HepG2 (cell line): ENCODE data around the gene CNDP1. TPM values are rescaled to one million over a fixed set of nuclear protein-coding genes. Genes with fewer than 3 reads are reported as not detected.

Experiments used
- BCL6 ChIP-seq: IDR thresholded peaks from 2 replicates; pipeline ENCODE4 v1.6.1; 2016; ENCODE audit warnings: missing genetic modification reagents, missing compliant biosample characterization
- HDAC2 ChIP-seq: sonication (generic); formaldehyde crosslinking; IDR thresholded peaks from 2 replicates; pipeline ENCODE4 v1.4.0; 2020; ENCODE audit warnings: missing genetic modification reagents
- HOXA3 ChIP-seq: sonication (generic); formaldehyde crosslinking; IDR thresholded peaks from 2 replicates; pipeline ENCODE4 v1.5.0; 2020; ENCODE audit warnings: missing genetic modification reagents
- ISL2 ChIP-seq: sonication (generic); formaldehyde crosslinking; IDR thresholded peaks from 2 replicates; pipeline ENCODE4 v1.5.0; 2020; ENCODE audit warnings: missing genetic modification reagents
- REXO4 ChIP-seq: sonication (generic); formaldehyde crosslinking; IDR thresholded peaks from 2 replicates; pipeline ENCODE4 v1.8.0; 2022; ENCODE audit warnings: missing genetic modification reagents, mild to moderate bottlenecking, borderline replicate concordance
- SRF ChIP-seq: IDR thresholded peaks from 2 replicates; pipeline ENCODE4 v1.6.1; 2011; ENCODE audit warnings: mild to moderate bottlenecking, low read depth, low read length, moderate library complexity
- ZNF75D ChIP-seq: sonication (generic); formaldehyde crosslinking; IDR thresholded peaks from 2 replicates; pipeline ENCODE4 v1.8.1; 2023; ENCODE audit warnings: missing genetic modification reagents, mild to moderate bottlenecking, borderline replicate concordance
- ZNF782 ChIP-seq: sonication (generic); formaldehyde crosslinking; IDR thresholded peaks from 2 replicates; pipeline ENCODE4 v1.4.0; 2020; ENCODE audit warnings: missing genetic modification reagents, mild to moderate bottlenecking, borderline replicate concordance
- polyA plus RNA-seq, 8 experiments: library from polyadenylated mRNA; depleted of rRNA in 3 of 8; stranded (reverse) in 7 of 8; unstranded in 1 of 8; fragments of >200 nt; fragmentation: Illumina TruSeq in 4 of 8; extraction: Trizol in 4 of 8; gene quantifications; 2 replicates each; pipeline versions ENCODE4 v1.2.1 to v1.2.3, GENCODE V29; 2011 to 2016; ENCODE audit warnings: low read depth in 4 of 8, missing spikeins in 1 of 8, mixed read lengths in 1 of 8; ENCODE audit not compliant: insufficient read depth in 1 of 8
- total RNA-seq, 5 experiments: library from RNA; depleted of rRNA; stranded (reverse); fragments of >200 nt; fragmentation: Illumina TruSeq; extraction: Trizol; gene quantifications; 2 replicates each; pipeline ENCODE4 v1.2.3, GENCODE V29; 2016; ENCODE audit warnings: low read depth in 1 of 5
- TF ChIP-seq, protein P1 (sequence below): sonication (generic); formaldehyde crosslinking; IDR thresholded peaks from 2 replicates; pipeline ENCODE4 v1.4.0; 2020; ENCODE audit warnings: mild to moderate bottlenecking, missing genetic modification reagents
- TF ChIP-seq, protein P2 (sequence below): sonication (generic); formaldehyde crosslinking; IDR thresholded peaks from 2 replicates; pipeline ENCODE4 v1.9.0; 2022; ENCODE audit warnings: missing genetic modification reagents, mild to moderate bottlenecking, borderline replicate concordance
- TF ChIP-seq, protein P3 (sequence below): IDR thresholded peaks from 2 replicates; pipeline ENCODE4 v1.6.1; 2018; ENCODE audit warnings: missing genetic modification reagents
- TF ChIP-seq, protein P4 (sequence below): sonication (generic); formaldehyde crosslinking; IDR thresholded peaks from 2 replicates; pipeline ENCODE4 v1.5.0; 2020; ENCODE audit warnings: mild to moderate bottlenecking, missing genetic modification reagents, moderate library complexity
- TF ChIP-seq, protein P5 (sequence below): sonication (generic); formaldehyde crosslinking; IDR thresholded peaks from 2 replicates; pipeline ENCODE4 v1.4.0; 2020; ENCODE audit warnings: missing genetic modification reagents

Gene CNDP1
- total and polyA plus RNA-seq, 2 of the 13 experiments (the other 11 are each of a cell fraction or from before 2014, with no cell fraction given): 0.01 TPM; not detected in 1

DNA sequence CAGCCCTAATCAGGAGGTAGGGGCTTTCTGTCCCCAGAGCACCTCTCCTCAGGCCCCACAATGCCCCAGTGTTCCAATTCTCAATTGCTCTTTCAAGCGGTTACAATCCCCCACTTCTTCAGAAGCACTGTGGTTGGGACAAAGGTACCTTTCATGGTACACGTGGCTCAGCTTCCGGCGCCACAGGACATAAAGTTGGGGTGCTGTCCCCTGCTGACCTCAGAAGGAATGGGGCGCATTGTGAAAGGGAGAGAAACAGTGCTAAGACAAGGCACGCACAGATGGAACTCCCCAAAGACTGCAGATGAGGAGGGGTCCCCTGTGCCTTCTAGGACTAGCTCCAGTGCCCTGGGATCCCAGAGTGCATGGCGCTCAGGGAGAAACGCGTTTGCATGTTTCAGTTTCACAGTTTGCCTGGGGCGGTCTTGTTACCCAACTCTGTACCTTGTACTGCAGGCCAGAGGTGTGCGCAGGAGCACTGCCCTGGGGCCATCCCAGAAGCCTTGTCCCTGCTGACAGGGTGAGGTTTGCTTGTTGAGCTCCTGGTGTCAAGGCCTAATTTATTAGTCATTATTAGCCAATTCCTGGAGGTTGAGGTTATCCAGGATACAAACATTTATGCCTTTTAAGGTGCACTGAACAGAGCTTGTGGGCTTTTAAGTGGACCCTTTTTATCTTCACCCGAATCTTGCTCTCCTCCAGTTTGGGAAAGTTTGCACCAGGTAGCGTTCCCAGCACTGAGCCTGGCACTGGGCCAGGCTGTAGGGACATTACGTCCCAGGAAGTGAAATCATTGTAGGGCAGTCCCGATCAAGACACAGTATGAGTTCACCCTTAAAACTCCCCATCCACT, 7.6 kb downstream of the CNDP1 start (continued):
- TF ChIP-seq, protein P1, sequence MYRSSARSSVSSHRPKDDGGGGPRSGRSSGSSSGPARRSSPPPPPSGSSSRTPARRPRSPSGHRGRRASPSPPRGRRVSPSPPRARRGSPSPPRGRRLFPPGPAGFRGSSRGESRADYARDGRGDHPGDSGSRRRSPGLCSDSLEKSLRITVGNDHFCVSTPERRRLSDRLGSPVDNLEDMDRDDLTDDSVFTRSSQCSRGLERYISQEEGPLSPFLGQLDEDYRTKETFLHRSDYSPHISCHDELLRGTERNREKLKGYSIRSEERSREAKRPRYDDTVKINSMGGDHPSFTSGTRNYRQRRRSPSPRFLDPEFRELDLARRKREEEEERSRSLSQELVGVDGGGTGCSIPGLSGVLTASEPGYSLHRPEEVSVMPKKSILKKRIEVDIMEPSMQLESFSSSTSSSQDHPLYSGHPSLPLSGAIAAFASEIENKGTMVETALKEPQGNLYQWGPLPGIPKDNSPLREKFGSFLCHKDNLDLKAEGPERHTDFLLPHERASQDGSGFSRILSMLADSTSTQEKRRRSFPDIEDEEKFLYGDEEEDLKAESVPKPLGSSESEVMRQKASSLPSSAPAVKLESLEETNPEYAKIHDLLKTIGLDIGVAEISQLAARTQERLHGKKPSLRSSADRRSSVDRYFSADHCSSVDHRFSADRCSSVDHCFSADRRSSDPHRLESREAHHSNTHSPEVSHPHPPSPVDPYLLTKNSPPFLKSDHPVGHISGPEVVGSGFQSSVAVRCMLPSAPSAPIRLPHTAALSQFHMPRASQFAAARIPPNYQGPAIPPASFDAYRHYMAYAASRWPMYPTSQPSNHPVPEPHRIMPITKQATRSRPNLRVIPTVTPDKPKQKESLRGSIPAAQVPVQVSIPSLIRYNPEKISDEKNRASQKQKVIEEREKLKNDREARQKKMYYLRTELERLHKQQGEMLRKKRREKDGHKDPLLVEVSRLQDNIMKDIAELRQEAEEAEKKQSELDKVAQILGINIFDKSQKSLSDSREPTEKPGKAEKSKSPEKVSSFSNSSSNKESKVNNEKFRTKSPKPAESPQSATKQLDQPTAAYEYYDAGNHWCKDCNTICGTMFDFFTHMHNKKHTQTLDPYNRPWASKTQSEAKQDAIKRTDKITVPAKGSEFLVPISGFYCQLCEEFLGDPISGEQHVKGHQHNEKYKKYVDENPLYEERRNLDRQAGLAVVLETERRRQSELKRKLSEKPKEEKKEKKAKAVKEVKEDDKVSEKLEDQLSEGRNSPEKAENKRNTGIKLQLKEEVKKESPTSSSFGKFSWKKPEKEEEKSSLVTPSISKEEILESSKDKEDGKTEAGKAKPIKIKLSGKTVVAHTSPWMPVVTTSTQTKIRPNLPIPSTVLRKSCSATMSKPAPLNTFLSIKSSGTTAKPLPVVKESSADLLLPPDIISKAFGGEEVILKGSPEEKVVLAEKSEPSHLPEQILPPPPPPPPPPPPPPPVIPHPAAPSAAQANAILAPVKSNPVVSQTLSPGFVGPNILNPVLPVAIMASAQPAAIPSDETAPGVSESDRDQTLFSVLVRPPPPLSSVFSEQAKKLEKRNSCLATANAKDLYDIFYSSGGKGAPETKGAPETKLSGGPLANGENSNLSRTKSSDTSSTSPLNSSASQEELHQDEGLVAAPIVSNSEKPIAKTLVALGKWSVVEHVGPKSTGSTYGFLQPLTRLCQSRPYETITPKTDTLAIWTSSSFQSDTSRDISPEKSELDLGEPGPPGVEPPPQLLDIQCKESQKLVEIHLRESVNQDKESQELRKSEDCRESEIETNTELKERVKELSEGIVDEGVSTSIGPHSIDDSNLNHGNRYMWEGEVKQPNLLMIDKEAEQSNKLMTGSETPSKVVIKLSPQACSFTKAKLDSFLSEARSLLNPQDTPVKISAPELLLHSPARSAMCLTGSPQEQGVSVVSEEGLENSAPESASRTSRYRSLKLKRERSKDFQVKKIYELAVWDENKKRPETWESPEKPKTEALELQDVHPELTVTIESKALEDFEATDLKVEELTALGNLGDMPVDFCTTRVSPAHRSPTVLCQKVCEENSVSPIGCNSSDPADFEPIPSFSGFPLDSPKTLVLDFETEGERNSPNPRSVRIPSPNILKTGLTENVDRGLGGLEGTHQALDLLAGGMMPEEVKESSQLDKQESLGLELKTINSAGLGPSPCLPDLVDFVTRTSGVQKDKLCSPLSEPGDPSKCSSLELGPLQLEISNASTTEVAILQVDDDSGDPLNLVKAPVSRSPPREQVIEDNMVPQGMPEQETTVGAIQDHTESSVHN (CRISPR knock-in tag): peak; percentile 87; the same call in 1 of the 2 replicates
- TF ChIP-seq HDAC2 (peak; percentile 87), SRF (peak; percentile 73; the same call in 1 of the 2 replicates), BCL6 (CRISPR knock-in tag) (peak; percentile 87), ZNF75D (CRISPR knock-in tag) (no peak), ZNF782 (CRISPR knock-in tag) (no peak; the same call in 1 of the 2 replicates), REXO4 (no peak), ISL2 (CRISPR knock-in tag) (peak; percentile 76; the same call in 1 of the 2 replicates), HOXA3 (CRISPR knock-in tag) (peak; percentile 85)
- TF ChIP-seq, protein P2, sequence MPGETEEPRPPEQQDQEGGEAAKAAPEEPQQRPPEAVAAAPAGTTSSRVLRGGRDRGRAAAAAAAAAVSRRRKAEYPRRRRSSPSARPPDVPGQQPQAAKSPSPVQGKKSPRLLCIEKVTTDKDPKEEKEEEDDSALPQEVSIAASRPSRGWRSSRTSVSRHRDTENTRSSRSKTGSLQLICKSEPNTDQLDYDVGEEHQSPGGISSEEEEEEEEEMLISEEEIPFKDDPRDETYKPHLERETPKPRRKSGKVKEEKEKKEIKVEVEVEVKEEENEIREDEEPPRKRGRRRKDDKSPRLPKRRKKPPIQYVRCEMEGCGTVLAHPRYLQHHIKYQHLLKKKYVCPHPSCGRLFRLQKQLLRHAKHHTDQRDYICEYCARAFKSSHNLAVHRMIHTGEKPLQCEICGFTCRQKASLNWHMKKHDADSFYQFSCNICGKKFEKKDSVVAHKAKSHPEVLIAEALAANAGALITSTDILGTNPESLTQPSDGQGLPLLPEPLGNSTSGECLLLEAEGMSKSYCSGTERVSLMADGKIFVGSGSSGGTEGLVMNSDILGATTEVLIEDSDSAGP (CRISPR knock-in tag): peak; percentile 86
- TF ChIP-seq, protein P3, sequence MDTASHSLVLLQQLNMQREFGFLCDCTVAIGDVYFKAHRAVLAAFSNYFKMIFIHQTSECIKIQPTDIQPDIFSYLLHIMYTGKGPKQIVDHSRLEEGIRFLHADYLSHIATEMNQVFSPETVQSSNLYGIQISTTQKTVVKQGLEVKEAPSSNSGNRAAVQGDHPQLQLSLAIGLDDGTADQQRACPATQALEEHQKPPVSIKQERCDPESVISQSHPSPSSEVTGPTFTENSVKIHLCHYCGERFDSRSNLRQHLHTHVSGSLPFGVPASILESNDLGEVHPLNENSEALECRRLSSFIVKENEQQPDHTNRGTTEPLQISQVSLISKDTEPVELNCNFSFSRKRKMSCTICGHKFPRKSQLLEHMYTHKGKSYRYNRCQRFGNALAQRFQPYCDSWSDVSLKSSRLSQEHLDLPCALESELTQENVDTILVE (CRISPR knock-in tag): no peak
- TF ChIP-seq, protein P4, sequence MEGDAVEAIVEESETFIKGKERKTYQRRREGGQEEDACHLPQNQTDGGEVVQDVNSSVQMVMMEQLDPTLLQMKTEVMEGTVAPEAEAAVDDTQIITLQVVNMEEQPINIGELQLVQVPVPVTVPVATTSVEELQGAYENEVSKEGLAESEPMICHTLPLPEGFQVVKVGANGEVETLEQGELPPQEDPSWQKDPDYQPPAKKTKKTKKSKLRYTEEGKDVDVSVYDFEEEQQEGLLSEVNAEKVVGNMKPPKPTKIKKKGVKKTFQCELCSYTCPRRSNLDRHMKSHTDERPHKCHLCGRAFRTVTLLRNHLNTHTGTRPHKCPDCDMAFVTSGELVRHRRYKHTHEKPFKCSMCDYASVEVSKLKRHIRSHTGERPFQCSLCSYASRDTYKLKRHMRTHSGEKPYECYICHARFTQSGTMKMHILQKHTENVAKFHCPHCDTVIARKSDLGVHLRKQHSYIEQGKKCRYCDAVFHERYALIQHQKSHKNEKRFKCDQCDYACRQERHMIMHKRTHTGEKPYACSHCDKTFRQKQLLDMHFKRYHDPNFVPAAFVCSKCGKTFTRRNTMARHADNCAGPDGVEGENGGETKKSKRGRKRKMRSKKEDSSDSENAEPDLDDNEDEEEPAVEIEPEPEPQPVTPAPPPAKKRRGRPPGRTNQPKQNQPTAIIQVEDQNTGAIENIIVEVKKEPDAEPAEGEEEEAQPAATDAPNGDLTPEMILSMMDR (CRISPR knock-in tag): no peak
- TF ChIP-seq, protein P5, sequence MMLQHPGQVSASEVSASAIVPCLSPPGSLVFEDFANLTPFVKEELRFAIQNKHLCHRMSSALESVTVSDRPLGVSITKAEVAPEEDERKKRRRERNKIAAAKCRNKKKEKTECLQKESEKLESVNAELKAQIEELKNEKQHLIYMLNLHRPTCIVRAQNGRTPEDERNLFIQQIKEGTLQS (CRISPR knock-in tag): peak; percentile 78
